PC-9 (cell line): ENCODE data around the gene TAF1A.

Experiments used
- EZH2 ChIP-seq: fragments of 200-600 bp; sonication (generic); IDR thresholded peaks from 2 replicates; pipeline ENCODE4 v1.8.0; 2017; ENCODE audit warnings: antibody characterized with exemption, low read depth
- TF ChIP-seq, protein P1 (sequence below): fragments of 200-600 bp; sonication (generic); conservative IDR thresholded peaks from 2 replicates; pipeline ENCODE4 v1.6.1; 2017; ENCODE audit warnings: mixed run types, antibody characterized with exemption, mild to moderate bottlenecking, moderate library complexity

DNA sequence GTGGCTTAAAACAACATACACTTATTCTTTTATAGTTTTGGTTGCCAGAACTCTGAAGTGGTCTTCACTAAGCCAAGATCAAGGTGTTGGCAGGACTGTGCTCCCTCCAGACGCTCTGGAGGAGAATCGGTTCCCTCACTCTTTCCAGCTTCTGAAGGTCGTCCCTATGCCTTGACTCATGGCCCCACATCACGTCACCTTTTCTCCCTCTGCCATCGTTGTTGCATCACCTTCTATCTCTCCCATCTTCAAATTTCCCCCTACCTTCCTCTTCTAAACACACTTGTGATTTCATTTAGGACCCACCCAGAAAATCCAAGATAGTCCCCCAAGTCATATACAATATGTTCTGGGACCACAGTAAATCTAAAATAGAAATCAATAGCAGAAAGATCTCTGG, 54.3 kb downstream of the TAF1A start:
- TF ChIP-seq, protein P1, sequence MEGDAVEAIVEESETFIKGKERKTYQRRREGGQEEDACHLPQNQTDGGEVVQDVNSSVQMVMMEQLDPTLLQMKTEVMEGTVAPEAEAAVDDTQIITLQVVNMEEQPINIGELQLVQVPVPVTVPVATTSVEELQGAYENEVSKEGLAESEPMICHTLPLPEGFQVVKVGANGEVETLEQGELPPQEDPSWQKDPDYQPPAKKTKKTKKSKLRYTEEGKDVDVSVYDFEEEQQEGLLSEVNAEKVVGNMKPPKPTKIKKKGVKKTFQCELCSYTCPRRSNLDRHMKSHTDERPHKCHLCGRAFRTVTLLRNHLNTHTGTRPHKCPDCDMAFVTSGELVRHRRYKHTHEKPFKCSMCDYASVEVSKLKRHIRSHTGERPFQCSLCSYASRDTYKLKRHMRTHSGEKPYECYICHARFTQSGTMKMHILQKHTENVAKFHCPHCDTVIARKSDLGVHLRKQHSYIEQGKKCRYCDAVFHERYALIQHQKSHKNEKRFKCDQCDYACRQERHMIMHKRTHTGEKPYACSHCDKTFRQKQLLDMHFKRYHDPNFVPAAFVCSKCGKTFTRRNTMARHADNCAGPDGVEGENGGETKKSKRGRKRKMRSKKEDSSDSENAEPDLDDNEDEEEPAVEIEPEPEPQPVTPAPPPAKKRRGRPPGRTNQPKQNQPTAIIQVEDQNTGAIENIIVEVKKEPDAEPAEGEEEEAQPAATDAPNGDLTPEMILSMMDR: no peak
- TF ChIP-seq EZH2: no peak
